Dedifferentiated amniotic fluid mesenchymal stem cell (primary cell): ENCODE measurements around the gene ZNF684.
"Not testable (repeated sequence)": the region's sequence is repeated elsewhere in the genome, so short reads cannot be mapped to it uniquely, and the experiment has no call there.

Source experiments
- DNase-seq: peaks from one replicate; pipeline ENCODE4 v3.0.0-alpha.2; 2016; ENCODE audit errors: extremely low spot score

Gene ZNF684

DNA sequence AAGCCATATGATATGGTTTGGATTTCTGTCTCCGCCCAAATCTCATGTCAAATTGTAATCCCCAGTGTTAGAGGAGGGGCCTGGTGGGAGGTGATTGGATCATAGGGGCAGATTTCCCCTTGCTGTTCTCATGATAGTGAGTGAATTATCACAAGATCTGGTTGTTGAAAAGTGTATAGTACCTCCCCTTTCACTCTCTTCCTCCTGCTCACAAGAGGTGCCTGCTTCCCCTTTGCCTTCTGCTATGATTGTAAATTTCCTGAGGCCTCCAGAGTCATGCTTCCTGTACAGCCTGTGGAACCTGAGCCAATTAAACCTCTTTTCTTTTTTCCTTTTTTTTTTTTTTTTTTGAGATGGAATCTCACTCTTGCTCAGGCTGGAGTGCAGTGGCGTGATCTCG lies 43.4 kb downstream of the ZNF684 start:
- DNase-seq, result not testable (repeated sequence)

- peak; percentile 43 for DNase-seq
Measured at GRCh38 chr1:40575336-40575735, 43.9 kb downstream of the ZNF684 start.

GRCh38 chr1:40582116-40582515 lies 50.7 kb downstream of the ZNF684 start:
- DNase-seq, result no peak

DNA sequence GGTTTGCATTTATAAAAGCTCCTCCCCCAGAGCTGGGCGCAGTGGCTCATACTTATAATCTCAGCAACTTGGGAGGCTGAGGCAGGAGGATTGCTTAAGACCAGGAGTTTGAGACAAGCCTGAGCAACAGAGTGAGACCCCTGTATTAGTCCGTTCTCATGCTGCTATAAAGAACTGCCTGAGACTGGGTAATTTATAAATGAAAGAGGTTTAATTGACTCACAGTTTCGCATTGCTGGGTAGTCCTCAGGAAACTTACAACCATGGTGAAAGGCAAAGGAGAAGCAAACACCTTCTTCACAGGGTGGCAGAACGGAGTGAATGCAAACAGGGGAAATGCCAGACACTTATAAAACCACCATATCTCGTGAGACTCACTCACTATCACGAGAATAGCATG lies 52.5 kb downstream of the ZNF684 start:
- DNase-seq, result no peak

DNA sequence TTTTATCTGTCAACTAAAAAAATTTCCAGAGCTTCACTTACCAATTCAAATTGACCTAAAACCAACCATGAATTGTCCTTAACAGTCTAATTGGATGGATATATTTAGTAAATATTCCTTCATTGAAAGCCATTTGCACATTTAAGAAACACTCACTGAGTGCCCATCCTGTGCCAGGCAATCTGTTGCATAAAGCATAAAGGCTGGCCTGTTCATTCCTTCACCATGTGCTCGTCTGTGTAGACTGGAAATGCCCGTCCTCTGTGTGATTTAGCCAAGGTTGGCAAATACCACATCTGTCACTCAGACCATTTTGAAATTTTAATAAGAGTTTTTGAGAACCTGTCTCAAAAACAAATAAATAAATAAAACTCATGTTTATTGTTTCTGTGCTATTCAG lies 57.1 kb downstream of the ZNF684 start:
- no peak for DNase-seq

DNA sequence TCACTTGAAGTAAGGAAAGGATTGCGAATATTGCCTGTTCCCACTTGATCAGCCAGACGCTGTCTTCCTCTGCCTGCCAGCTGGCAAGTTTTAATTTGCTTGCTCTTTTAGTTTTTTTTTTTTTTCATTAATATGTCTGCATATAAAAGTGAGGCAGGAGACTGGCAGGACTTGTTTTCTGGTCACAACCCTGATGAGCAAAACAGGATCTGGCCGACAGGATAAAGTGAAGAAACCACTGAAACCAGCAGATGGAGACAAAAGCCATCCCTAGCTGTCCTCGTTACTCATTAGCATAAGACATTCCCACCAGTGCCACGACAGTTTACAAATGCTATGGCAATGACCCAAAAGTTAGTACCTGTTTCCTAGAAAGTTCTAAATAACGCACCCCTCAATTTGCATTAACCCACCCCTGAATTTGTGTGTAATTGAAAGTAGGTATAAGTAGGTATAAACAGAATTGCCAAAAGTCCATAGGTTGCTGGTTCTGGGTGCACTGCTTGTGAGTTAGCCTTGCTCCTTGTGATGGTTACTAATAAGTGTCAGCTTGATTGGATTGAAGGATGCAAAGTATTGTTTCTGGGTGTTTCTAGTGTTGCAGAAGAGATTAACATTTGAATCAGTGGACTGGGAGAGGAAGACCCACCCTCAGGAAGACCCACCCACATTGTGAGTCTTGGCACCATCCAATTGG lies 60.8 kb downstream of the ZNF684 start:
- DNase-seq, result no peak

- DNase-seq, result no peak
Measured at GRCh38 chr1:40593449-40594186, 62.2 kb downstream of the ZNF684 start.

DNA sequence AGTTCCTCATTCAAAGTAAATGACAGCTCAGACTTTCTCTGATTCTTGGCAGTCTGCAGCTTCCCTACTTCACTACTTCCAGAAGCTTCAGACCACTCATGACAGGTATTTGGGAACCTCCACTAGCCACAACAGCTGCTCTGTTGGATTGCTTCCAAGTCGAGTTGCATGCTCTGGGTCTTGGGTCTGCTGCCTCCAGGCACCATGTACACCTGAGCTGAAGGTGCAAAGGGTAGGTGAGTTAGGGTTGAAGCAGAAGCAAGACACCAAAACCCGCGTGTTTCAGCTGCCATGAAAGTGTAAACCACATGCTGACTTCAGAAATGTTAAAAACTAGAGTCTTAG lies 62.7 kb downstream of the ZNF684 start:
- DNase-seq, result no peak

GRCh38 chr1:40595623-40596022 lies 64.2 kb downstream of the ZNF684 start:
- no peak for DNase-seq
